ENCODE measurements around the gene TRMT1. TPM values are rescaled to one million over a fixed set of nuclear protein-coding genes. Genes with fewer than 3 reads are reported as not detected.

Gene TRMT1
- total and polyA plus RNA-seq, 4 donors: 11.8 to 47.5 (median 32.5) TPM

DNA sequence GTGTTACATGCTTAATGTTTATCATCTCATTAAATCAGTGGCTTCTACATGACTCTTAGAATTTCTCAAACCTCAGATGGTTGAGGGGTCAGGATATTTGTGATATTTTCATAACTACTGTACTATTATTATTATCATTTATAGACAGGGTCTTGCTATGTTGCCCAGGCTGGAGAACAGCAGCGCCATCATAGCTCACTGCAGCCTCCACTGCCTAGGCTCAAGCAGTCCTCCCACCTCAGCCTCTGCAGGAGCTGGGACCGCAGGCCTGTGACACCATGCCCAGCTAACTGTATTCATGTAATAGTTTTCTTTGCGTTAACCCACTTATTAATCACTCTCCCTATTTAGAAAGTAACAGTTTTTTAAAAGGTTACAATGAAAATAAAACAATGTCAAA is 43.2 kb upstream of the TRMT1 start:
- no peaks in the 10 kb centered on the region for H3K9me3 ChIP-seq (ENCODE audit: control insufficient read depth, insufficient read depth, low read length)
- no peak overlapping the region for H3K27ac ChIP-seq (ENCODE audit: low read depth, low read length)
- 100% methylated on average over 1 of the region's 3 CpGs for WGBS (ENCODE audit: insufficient coverage)
- no peaks in the 10 kb centered on the region for H3K36me3 ChIP-seq (ENCODE audit: control insufficient read depth, insufficient read depth, low read length)
- H3K4me3 ChIP-seq (ENCODE audit: low read depth, low read length): no peak overlapping the region
- H3K27me3 ChIP-seq (ENCODE audit: control insufficient read depth, insufficient read depth, low read length): no peaks in the 10 kb centered on the region
- peaks cover 47% of the 10 kb centered on the region for H3K4me1 ChIP-seq (ENCODE audit: control insufficient read depth, insufficient read depth, low read length)
- no peak for DNase-seq (ENCODE audit: low read depth in 4 of 6, low spot score in 6 of 6)

- DNase-seq (ENCODE audit: low read depth in 4 of 6, low spot score in 6 of 6): peak in 2 of 6 donors; percentile 18 to 72
- Histone ChIP-seq H3K36me3 (ENCODE audit: control insufficient read depth, insufficient read depth, low read length) (peaks cover 10% of the 10 kb centered on the region), H3K4me3 (ENCODE audit: low read depth, low read length) (peak overlapping the region; percentile 75), H3K27me3 (ENCODE audit: control insufficient read depth, insufficient read depth, low read length) (peaks cover 3% of the 10 kb centered on the region), H3K9me3 (ENCODE audit: control insufficient read depth, insufficient read depth, low read length) (no peaks in the 10 kb centered on the region), H3K4me1 (ENCODE audit: control insufficient read depth, insufficient read depth, low read length) (peaks cover 48% of the 10 kb centered on the region), H3K27ac (ENCODE audit: low read depth, low read length) (peak overlapping the region; percentile 98)
- 8% methylated on average over 35 of the region's 55 CpGs for WGBS (ENCODE audit: insufficient coverage)
Measured at GRCh38 chr19:13155472-13156359, 39.2 kb upstream of the TRMT1 start.

- H3K4me3 ChIP-seq (ENCODE audit: low read depth, low read length): peak overlapping the region; percentile 75
- H3K4me1 ChIP-seq (ENCODE audit: control insufficient read depth, insufficient read depth, low read length): peaks cover 50% of the 10 kb centered on the region
- peak in 2 of 6 donors; percentile 59 to 76 for DNase-seq (ENCODE audit: low read depth in 4 of 6, low spot score in 6 of 6)
- H3K27me3 ChIP-seq (ENCODE audit: control insufficient read depth, insufficient read depth, low read length): peaks cover 3% of the 10 kb centered on the region
- H3K27ac ChIP-seq (ENCODE audit: low read depth, low read length): peak overlapping the region; percentile 98
- H3K36me3 ChIP-seq (ENCODE audit: control insufficient read depth, insufficient read depth, low read length): peaks cover 10% of the 10 kb centered on the region
- no peaks in the 10 kb centered on the region for H3K9me3 ChIP-seq (ENCODE audit: control insufficient read depth, insufficient read depth, low read length)
- WGBS (ENCODE audit: insufficient coverage): 16% methylated on average over 20 of the region's 24 CpGs
Measured at GRCh38 chr19:13154911-13155471, 38.5 kb upstream of the TRMT1 start.

GRCh38 chr19:13154241-13154778 is 37.8 kb upstream of the TRMT1 start:
- Histone ChIP-seq H3K27me3 (ENCODE audit: control insufficient read depth, insufficient read depth, low read length) (peaks cover 3% of the 10 kb centered on the region), H3K36me3 (ENCODE audit: control insufficient read depth, insufficient read depth, low read length) (peaks cover 10% of the 10 kb centered on the region), H3K4me3 (ENCODE audit: low read depth, low read length) (peak overlapping the region; percentile 75), H3K27ac (ENCODE audit: low read depth, low read length) (peak overlapping the region; percentile 98), H3K9me3 (ENCODE audit: control insufficient read depth, insufficient read depth, low read length) (no peaks in the 10 kb centered on the region), H3K4me1 (ENCODE audit: control insufficient read depth, insufficient read depth, low read length) (peaks cover 53% of the 10 kb centered on the region)
- WGBS (ENCODE audit: insufficient coverage): 9% methylated on average over 15 of the region's 21 CpGs
- peak in 2 of 6 donors; percentile 50 to 76 for DNase-seq (ENCODE audit: low read depth in 4 of 6, low spot score in 6 of 6)

- peak in 2 of 6 donors; percentile 62 to 72 for DNase-seq (ENCODE audit: low read depth in 4 of 6, low spot score in 6 of 6)
- H3K4me3 ChIP-seq (ENCODE audit: low read depth, low read length): peak overlapping the region; percentile 75
- peaks cover 59% of the 10 kb centered on the region for H3K4me1 ChIP-seq (ENCODE audit: control insufficient read depth, insufficient read depth, low read length)
- peaks cover 3% of the 10 kb centered on the region for H3K27me3 ChIP-seq (ENCODE audit: control insufficient read depth, insufficient read depth, low read length)
- H3K9me3 ChIP-seq (ENCODE audit: control insufficient read depth, insufficient read depth, low read length): no peaks in the 10 kb centered on the region
- H3K36me3 ChIP-seq (ENCODE audit: control insufficient read depth, insufficient read depth, low read length): peaks cover 10% of the 10 kb centered on the region
- peak overlapping the region; percentile 98 for H3K27ac ChIP-seq (ENCODE audit: low read depth, low read length)
- WGBS (ENCODE audit: insufficient coverage): 4% methylated on average over 69 of the region's 69 CpGs
Measured at GRCh38 chr19:13153569-13154240, 37.2 kb upstream of the TRMT1 start.

- H3K4me3 ChIP-seq (ENCODE audit: low read depth, low read length): peak overlapping the region; percentile 75
- peaks cover 10% of the 10 kb centered on the region for H3K36me3 ChIP-seq (ENCODE audit: control insufficient read depth, insufficient read depth, low read length)
- DNase-seq (ENCODE audit: low read depth in 4 of 6, low spot score in 6 of 6): peak in 5 of 6 donors; percentile 92 to 99 (median 93)
- WGBS (ENCODE audit: insufficient coverage): under 1% methylated on average over 59 of the region's 59 CpGs
- H3K4me1 ChIP-seq (ENCODE audit: control insufficient read depth, insufficient read depth, low read length): peaks cover 63% of the 10 kb centered on the region
- peak overlapping the region; percentile 98 for H3K27ac ChIP-seq (ENCODE audit: low read depth, low read length)
- peaks cover 3% of the 10 kb centered on the region for H3K27me3 ChIP-seq (ENCODE audit: control insufficient read depth, insufficient read depth, low read length)
- H3K9me3 ChIP-seq (ENCODE audit: control insufficient read depth, insufficient read depth, low read length): no peaks in the 10 kb centered on the region
Measured at GRCh38 chr19:13152974-13153568, 36.5 kb upstream of the TRMT1 start.

- Histone ChIP-seq H3K9me3 (ENCODE audit: control insufficient read depth, insufficient read depth, low read length) (no peaks in the 10 kb centered on the region), H3K27ac (ENCODE audit: low read depth, low read length) (peak overlapping the region; percentile 98), H3K4me3 (ENCODE audit: low read depth, low read length) (peak overlapping the region; percentile 75), H3K27me3 (ENCODE audit: control insufficient read depth, insufficient read depth, low read length) (peaks cover 3% of the 10 kb centered on the region), H3K36me3 (ENCODE audit: control insufficient read depth, insufficient read depth, low read length) (peaks cover 10% of the 10 kb centered on the region), H3K4me1 (ENCODE audit: control insufficient read depth, insufficient read depth, low read length) (peaks cover 63% of the 10 kb centered on the region)
- no peak for DNase-seq (ENCODE audit: low read depth in 4 of 6, low spot score in 6 of 6)
- WGBS (ENCODE audit: insufficient coverage): 0% methylated on average over 25 of the region's 25 CpGs
Measured at GRCh38 chr19:13152356-13152973, 35.9 kb upstream of the TRMT1 start.

- Histone ChIP-seq H3K36me3 (ENCODE audit: control insufficient read depth, insufficient read depth, low read length) (peaks cover 11% of the 10 kb centered on the region), H3K27ac (ENCODE audit: low read depth, low read length) (peak overlapping the region; percentile 98), H3K27me3 (ENCODE audit: control insufficient read depth, insufficient read depth, low read length) (peaks cover 3% of the 10 kb centered on the region), H3K4me3 (ENCODE audit: low read depth, low read length) (peak overlapping the region; percentile 90), H3K9me3 (ENCODE audit: control insufficient read depth, insufficient read depth, low read length) (no peaks in the 10 kb centered on the region), H3K4me1 (ENCODE audit: control insufficient read depth, insufficient read depth, low read length) (peaks cover 63% of the 10 kb centered on the region)
- DNase-seq (ENCODE audit: low read depth in 4 of 6, low spot score in 6 of 6): peak in 5 of 6 donors; percentile 94 to 99 (median 96)
- WGBS (ENCODE audit: insufficient coverage): under 1% methylated on average over 53 of the region's 71 CpGs
Measured at GRCh38 chr19:13151605-13152355, 35.2 kb upstream of the TRMT1 start.

All from spinal cord (tissue), 10 donors.